SK-N-SH (cell line): ENCODE measurements around the gene SAT2. TPM values are rescaled to one million over a fixed set of nuclear protein-coding genes. Genes with fewer than 3 reads are reported as not detected.

ENCODE experiments used
- CTCF ChIA-PET: fragments of 300-600, 350-600 bp; formaldehyde crosslinking; extraction: SDS; loops from one replicate; lab custom pipeline; 2021; lab: Yijun Ruan, JAX
- POLR2A ChIA-PET: fragments of 350-600 bp; sonication (Branson Sonifier 250); formaldehyde crosslinking; extraction: SDS; loops from one replicate; lab custom pipeline; 2020; ENCODE audit warnings: antibody characterized with exemption, inconsistent platforms; lab: Yijun Ruan, JAX
- DNase-seq: peaks from one replicate; pipeline ENCODE4 v3.0.0; 2012
- H2AFZ ChIP-seq: fragments of 200-600 bp; sonication (generic); 2 replicates; pipeline ENCODE4 v1.8.1; 2016; ENCODE audit warnings: antibody characterized with exemption, mild to moderate bottlenecking, low read depth
- H3F3A ChIP-seq: fragments of 200-600 bp; sonication (generic); replicated peaks from 2 replicates; pipeline ENCODE3; 2016; ENCODE audit warnings: antibody characterized with exemption, mild to moderate bottlenecking; ENCODE audit not compliant: insufficient read depth
- H3K27ac ChIP-seq, 2 experiments: fragments of 200-500 bp in 1 of 2; fragments of 200-600 bp in 1 of 2; sonication (Bioruptor generic) in 1 of 2; sonication (generic), shearing (Covaris generic) in 1 of 2; 2 replicates each; pipeline versions ENCODE4 v1.5.1 to v1.6.1; 2014 to 2016; ENCODE audit warnings: low read depth in 2 of 2, inconsistent platforms in 1 of 2, low read length in 1 of 2, mild to moderate bottlenecking in 1 of 2, mixed read lengths in 1 of 2
- H3K27me3 ChIP-seq: fragments of 200-600 bp; sonication (generic), shearing (Covaris generic); 2 replicates; pipeline ENCODE4 v1.6.1; 2016; ENCODE audit warnings: mixed run types; ENCODE audit not compliant: insufficient read depth
- H3K36me3 ChIP-seq, 2 experiments: fragments of 200-500 bp in 1 of 2; fragments of 200-600 bp in 1 of 2; sonication (Bioruptor generic) in 1 of 2; sonication (generic) in 1 of 2; replicated peaks in 1 of 2; 2 replicates each; pipeline versions ENCODE3 to v1.5.1; 2014 to 2016; ENCODE audit warnings: low read length in 1 of 2, mild to moderate bottlenecking in 1 of 2; ENCODE audit not compliant: insufficient read depth in 2 of 2, control insufficient read depth in 1 of 2
- H3K4me1 ChIP-seq, 2 experiments: fragments of 200-500 bp in 1 of 2; fragments of 200-600 bp in 1 of 2; sonication (Bioruptor generic) in 1 of 2; sonication (generic), shearing (Covaris generic) in 1 of 2; 2 replicates each; pipeline versions ENCODE4 v1.5.1 to v1.6.1; 2014 to 2016; ENCODE audit warnings: low read depth in 1 of 2, low read length in 1 of 2, mixed run types in 1 of 2; ENCODE audit not compliant: insufficient read depth in 2 of 2, control insufficient read depth in 1 of 2
- H3K4me2 ChIP-seq: fragments of 200-600 bp; sonication (generic), shearing (Covaris generic); 2 replicates; pipeline ENCODE4 v1.6.1; 2017; ENCODE audit warnings: mixed run types
- H3K4me3 ChIP-seq, 2 experiments: fragments of 200-500 bp in 1 of 2; fragments of 200-600 bp in 1 of 2; sonication (Bioruptor generic) in 1 of 2; sonication (generic), shearing (Covaris generic) in 1 of 2; 2 replicates each; pipeline versions ENCODE4 v1.5.1 to v1.8.1; 2014 to 2016; ENCODE audit warnings: low read depth in 2 of 2, inconsistent platforms in 1 of 2, low read length in 1 of 2, mild to moderate bottlenecking in 1 of 2, mixed read lengths in 1 of 2, moderate library complexity in 1 of 2
- H3K79me2 ChIP-seq: fragments of 200-600 bp; sonication (generic); 2 replicates; pipeline ENCODE4 v1.8.1; 2017; ENCODE audit warnings: mild to moderate bottlenecking; ENCODE audit not compliant: insufficient read depth
- H3K9ac ChIP-seq: fragments of 200-600 bp; sonication (generic); 2 replicates; pipeline ENCODE4 v1.6.1; 2017; ENCODE audit warnings: mixed run types
- H3K9me2 ChIP-seq: fragments of 200-600 bp; sonication (generic); 2 replicates; pipeline ENCODE4 v1.6.1; 2017; ENCODE audit warnings: mixed run types
- H3K9me3 ChIP-seq: fragments of 200-600 bp; sonication (generic); 2 replicates; pipeline ENCODE4 v1.6.1; 2017; ENCODE audit warnings: mixed run types, mild to moderate bottlenecking, moderate library complexity
- H4K20me1 ChIP-seq: fragments of 200-600 bp; sonication (generic); 2 replicates; pipeline ENCODE4 v1.6.1; 2017; ENCODE audit warnings: mild to moderate bottlenecking, mixed run types; ENCODE audit not compliant: insufficient read depth
- CHD2 ChIP-seq: fragments of 150-350 bp; IDR thresholded peaks from 2 replicates; pipeline ENCODE4 v1.6.1; 2018; ENCODE audit warnings: low read length; ENCODE audit not compliant: partially characterized antibody
- CTCF ChIP-seq: fragments of 200-600 bp; sonication (generic); IDR thresholded peaks from 2 replicates; pipeline ENCODE4 v1.6.1; 2017; ENCODE audit warnings: antibody characterized with exemption, mild to moderate bottlenecking, moderate library complexity
- ELF1 ChIP-seq: IDR thresholded peaks from 2 replicates; pipeline ENCODE4 v1.4.0; 2012
- EP300 ChIP-seq, 2 experiments: IDR thresholded peaks; 2 replicates each; pipeline versions ENCODE4 v1.4.0 to v1.6.1; 2012; ENCODE audit warnings: borderline replicate concordance in 1 of 2, low read depth in 1 of 2, low read length in 1 of 2
- EZH2phosphoT487 ChIP-seq: fragments of 200-600 bp; sonication (generic); IDR thresholded peaks from 2 replicates; pipeline ENCODE4 v1.6.1; 2017; ENCODE audit warnings: low read depth, mixed run types, mild to moderate bottlenecking, antibody characterized with exemption, moderate library complexity, borderline replicate concordance
- FOXJ3 ChIP-seq: sonication (generic); formaldehyde crosslinking; IDR thresholded peaks from 2 replicates; pipeline ENCODE4 v1.5.1; 2020; ENCODE audit warnings: mild to moderate bottlenecking, missing genetic modification reagents
- GABPA ChIP-seq: IDR thresholded peaks from 2 replicates; pipeline ENCODE4 v1.4.0; 2012; ENCODE audit warnings: low read depth, mild to moderate bottlenecking
- IRF3 ChIP-seq: fragments of 150-350 bp; IDR thresholded peaks from 2 replicates; pipeline ENCODE4 v1.6.1; 2016; ENCODE audit warnings: mild to moderate bottlenecking, low read depth, low read length
- MEF2A ChIP-seq: IDR thresholded peaks from 2 replicates; pipeline ENCODE4 v1.4.0; 2012; ENCODE audit warnings: low read depth, borderline replicate concordance
- MXI1 ChIP-seq: IDR thresholded peaks from 2 replicates; pipeline ENCODE4 v1.6.1; 2012; ENCODE audit warnings: mild to moderate bottlenecking, low read depth, low read length, improper control_type of control experiment
- NFIC ChIP-seq: IDR thresholded peaks from 2 replicates; pipeline ENCODE4 v1.4.0; 2012; ENCODE audit warnings: borderline replicate concordance
- NRF1 ChIP-seq: IDR thresholded peaks from 2 replicates; pipeline ENCODE4 v1.6.1; 2012; ENCODE audit warnings: low read depth, mild to moderate bottlenecking, low read length
- RXRA ChIP-seq: IDR thresholded peaks from 2 replicates; pipeline ENCODE4 v1.4.0; 2012; ENCODE audit warnings: low read depth, mild to moderate bottlenecking, borderline replicate concordance
- SMC3 ChIP-seq: IDR thresholded peaks from 2 replicates; pipeline ENCODE4 v1.6.1; 2012; ENCODE audit warnings: low read depth, low read length, improper control_type of control experiment
- TEAD4 ChIP-seq: IDR thresholded peaks from 2 replicates; pipeline ENCODE4 v1.4.0; 2012; ENCODE audit warnings: mild to moderate bottlenecking, borderline replicate concordance; ENCODE audit not compliant: insufficient read depth
- WGBS: methylation state at CpG from one replicate; pipeline ENCODE4 v1.1.6; 2017; ENCODE audit warnings: low lambda C conversion rate; 5-methylcytosine and 5-hydroxymethylcytosine counted together
- polyA plus RNA-seq, 3 experiments: library from polyadenylated mRNA; depleted of rRNA; stranded (reverse); fragments of >200 nt; gene quantifications; 2 replicates each; pipeline ENCODE4 v1.2.3, GENCODE V29; 2012
- TF ChIP-seq, protein P1 (sequence below): IDR thresholded peaks from 2 replicates; pipeline ENCODE4; 2012
- TF ChIP-seq, protein P2 (sequence below): IDR thresholded peaks from 2 replicates; pipeline ENCODE4 v1.4.0; 2012; ENCODE audit warnings: low read depth
- TF ChIP-seq, protein P3 (sequence below): fragments of 150-350 bp; IDR thresholded peaks from 2 replicates; pipeline ENCODE4 v1.6.1; 2017; ENCODE audit warnings: antibody characterized with exemption, low read length, low read depth, borderline replicate concordance

The SAT2 gene
- polyA plus RNA-seq, 1 of the 3 experiments (the other 2 are of a cell fraction), result 43.1 TPM

DNA sequence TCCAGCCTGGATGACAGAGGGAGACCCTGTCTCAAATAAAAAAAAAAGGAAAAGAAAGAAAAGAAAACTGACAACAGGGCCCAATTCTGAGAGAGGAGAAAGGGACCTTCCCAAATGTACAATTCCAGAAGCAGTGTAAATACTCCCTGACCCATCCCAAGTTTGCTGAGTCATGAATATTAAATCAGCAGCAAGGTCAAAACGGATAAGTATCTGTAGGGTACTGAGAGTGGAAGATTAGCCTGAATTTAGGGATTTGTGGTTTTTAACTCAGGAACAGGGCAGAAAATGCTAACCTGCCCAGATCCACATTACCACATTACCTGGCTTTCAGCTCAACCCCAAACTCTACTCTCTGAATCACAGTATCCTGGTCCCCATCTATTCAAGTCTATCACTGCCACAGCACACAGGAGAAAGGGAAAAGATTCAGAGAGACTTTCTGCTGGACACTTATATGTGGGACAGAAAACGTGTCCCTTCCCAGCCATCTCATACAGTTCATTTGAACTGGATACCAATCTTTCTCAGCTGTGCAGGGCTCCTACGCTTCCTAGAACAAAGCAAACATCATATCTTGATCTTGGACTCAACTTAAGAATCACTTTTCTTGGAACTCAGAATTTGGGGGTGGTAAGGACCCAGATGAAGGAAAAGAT is 15.9 kb downstream of the SAT2 start:
- Histone ChIP-seq H3K79me2 (peaks cover 75% of the 10 kb centered on the region), H3K9ac (no peak overlapping the region), H3F3A (peaks cover 4% of the 10 kb centered on the region), H3K4me3 (peak overlapping the region in 1 of 2 experiments; percentile 90; a peak in 1 of 4 replicates), H3K4me2 (peak overlapping the region; percentile 93)
- no peak for DNase-seq
- CTCF ChIA-PET, result interaction anchor here (1.2 to 2.9 kb wide), 7 partner anchors 10 to 105 kb away, joined by 3 to 14 read pairs (median 5); partner anchors contain the start of genes SOX15, TP53 and WRAP53
- TF ChIP-seq SMC3, result no peak
- TF ChIP-seq, protein P1, sequence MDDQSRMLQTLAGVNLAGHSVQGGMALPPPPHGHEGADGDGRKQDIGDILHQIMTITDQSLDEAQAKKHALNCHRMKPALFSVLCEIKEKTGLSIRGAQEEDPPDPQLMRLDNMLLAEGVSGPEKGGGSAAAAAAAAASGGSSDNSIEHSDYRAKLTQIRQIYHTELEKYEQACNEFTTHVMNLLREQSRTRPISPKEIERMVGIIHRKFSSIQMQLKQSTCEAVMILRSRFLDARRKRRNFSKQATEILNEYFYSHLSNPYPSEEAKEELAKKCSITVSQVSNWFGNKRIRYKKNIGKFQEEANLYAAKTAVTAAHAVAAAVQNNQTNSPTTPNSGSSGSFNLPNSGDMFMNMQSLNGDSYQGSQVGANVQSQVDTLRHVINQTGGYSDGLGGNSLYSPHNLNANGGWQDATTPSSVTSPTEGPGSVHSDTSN, result no peak
- TF ChIP-seq MXI1, result no peak
- no peak for TF ChIP-seq GABPA
- TF ChIP-seq ELF1, result no peak
- TF ChIP-seq EZH2phosphoT487, result no peak
- no peak for TF ChIP-seq IRF3
- TF ChIP-seq, protein P2, sequence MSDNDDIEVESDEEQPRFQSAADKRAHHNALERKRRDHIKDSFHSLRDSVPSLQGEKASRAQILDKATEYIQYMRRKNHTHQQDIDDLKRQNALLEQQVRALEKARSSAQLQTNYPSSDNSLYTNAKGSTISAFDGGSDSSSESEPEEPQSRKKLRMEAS, result no peak
- TF ChIP-seq TEAD4, result no peak
- no peak for TF ChIP-seq EP300 (IDR thresholded peaks at IDR 0.05; ENCODE audit: borderline replicate concordance in 1 of 2, low read depth in 1 of 2, low read length in 1 of 2)
- TF ChIP-seq MEF2A, result no peak
- TF ChIP-seq CHD2, result no peak
- TF ChIP-seq NFIC, result no peak
- TF ChIP-seq, all 33 proteins: peak for 0
- POLR2A ChIA-PET, result interaction anchor here (0.6 kb wide), 2 partner anchors 11 to 46 kb away, joined by 3 to 4 read pairs; no protein-coding TSS in a partner anchor
- H2AFZ ChIP-seq, result no peak overlapping the region
- 87% methylated on average over 3 of the region's 3 CpGs for WGBS
- H3K9me2 ChIP-seq, result no peaks in the 10 kb centered on the region
- peaks cover 0 to 18% of the 10 kb centered on the region in 2 experiments; a peak in 3 of 4 replicates for H3K4me1 ChIP-seq
- no peaks in the 10 kb centered on the region for H3K9me3 ChIP-seq
- H4K20me1 ChIP-seq, result peaks cover 61% of the 10 kb centered on the region
- no peaks in the 10 kb centered on the region for H3K27me3 ChIP-seq
- peaks cover 11 to 34% of the 10 kb centered on the region in 2 experiments for H3K36me3 ChIP-seq
- H3K27ac ChIP-seq, result peak overlapping the region; percentile 1 to 27; a peak in 2 of 4 replicates

- no peaks in the 10 kb centered on the region for H3K9me3 ChIP-seq
- no peak overlapping the region for H3K9ac ChIP-seq
- peaks cover 86% of the 10 kb centered on the region for H3K79me2 ChIP-seq
- ChIA-PET POLR2A (no interaction called here), CTCF (interaction anchor here (0.9 to 2.9 kb wide), 6 partner anchors 9 to 74 kb away, joined by 3 to 15 read pairs (median 5); partner anchors contain the start of gene SOX15)
- H3K27ac ChIP-seq, result no peak overlapping the region
- H3F3A ChIP-seq, result peaks cover 4% of the 10 kb centered on the region
- H3K36me3 ChIP-seq, result peaks cover 19 to 42% of the 10 kb centered on the region in 2 experiments
- H3K27me3 ChIP-seq, result no peaks in the 10 kb centered on the region
- DNase-seq, result no peak
- no peak overlapping the region for H3K4me3 ChIP-seq
- peaks cover 0 to 18% of the 10 kb centered on the region in 2 experiments; a peak in 3 of 4 replicates for H3K4me1 ChIP-seq
- TF ChIP-seq FOXJ3 (no peak), RXRA (no peak), NRF1 (no peak), EZH2phosphoT487 (no peak), CTCF (no peak)
- TF ChIP-seq, protein P3, sequence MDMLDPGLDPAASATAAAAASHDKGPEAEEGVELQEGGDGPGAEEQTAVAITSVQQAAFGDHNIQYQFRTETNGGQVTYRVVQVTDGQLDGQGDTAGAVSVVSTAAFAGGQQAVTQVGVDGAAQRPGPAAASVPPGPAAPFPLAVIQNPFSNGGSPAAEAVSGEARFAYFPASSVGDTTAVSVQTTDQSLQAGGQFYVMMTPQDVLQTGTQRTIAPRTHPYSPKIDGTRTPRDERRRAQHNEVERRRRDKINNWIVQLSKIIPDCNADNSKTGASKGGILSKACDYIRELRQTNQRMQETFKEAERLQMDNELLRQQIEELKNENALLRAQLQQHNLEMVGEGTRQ, result no peak
- H2AFZ ChIP-seq, result no peak overlapping the region
- 100% methylated on average over 2 of the region's 2 CpGs for WGBS
- H3K9me2 ChIP-seq, result no peaks in the 10 kb centered on the region
- peaks cover 71% of the 10 kb centered on the region for H4K20me1 ChIP-seq
- H3K4me2 ChIP-seq, result no peak overlapping the region
Measured at GRCh38 chr17:7610641-7611040, 17.0 kb downstream of the SAT2 start.
